ENCODE results near the gene PRDM5. TPM values are rescaled to one million over a fixed set of nuclear protein-coding genes. Genes with fewer than 3 reads are reported as not detected.

The PRDM5 gene
- total RNA-seq, 1 experiment from 2014 or later = 5.1 TPM

DNA sequence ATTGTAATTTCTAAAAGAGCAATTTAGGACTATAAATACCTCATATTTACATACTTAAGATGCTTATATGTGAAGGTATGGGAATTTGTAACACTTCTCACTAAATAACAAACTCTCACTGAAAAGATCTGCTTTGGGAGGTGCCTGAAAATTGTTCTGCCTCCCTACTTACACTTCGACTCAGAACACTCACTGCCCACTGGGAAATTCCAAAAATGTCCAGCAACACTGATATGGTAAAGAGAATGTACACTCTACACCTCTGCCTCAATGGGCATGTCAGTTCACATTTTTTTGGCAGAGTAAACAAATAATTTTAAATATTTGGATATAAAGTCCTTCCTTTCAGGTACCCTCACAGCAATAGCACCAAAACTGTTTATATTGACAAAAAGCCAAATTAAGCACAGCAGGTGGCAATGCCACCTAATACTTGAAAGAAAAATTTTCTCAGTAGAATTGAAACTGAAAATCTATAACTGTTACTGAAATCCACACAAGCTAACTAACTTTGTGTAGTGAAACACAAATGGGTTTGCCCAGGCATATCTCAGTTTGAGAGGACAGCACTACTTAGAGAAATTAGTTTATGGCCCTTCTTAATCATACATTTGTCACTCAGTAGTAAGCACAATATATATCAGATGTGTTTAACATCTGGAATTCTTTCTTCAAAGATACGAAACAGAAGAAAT, 67.1 kb downstream of the PRDM5 start:
- Histone ChIP-seq H3K9me2 (ENCODE audit: insufficient read depth) (no peaks in the 10 kb centered on the region), H3K9me3 (ENCODE audit: control insufficient read depth in 1 of 2, insufficient read depth in 1 of 2, low read depth in 1 of 2, low read length in 2 of 2) (no peaks in the 10 kb centered on the region), H3K4me3 (replicated peaks in 1 of 2; ENCODE audit: low read depth in 1 of 2, low read length in 2 of 2) (no peak overlapping the region), H3K79me2 (ENCODE audit: insufficient read depth, low read length) (no peaks in the 10 kb centered on the region), H3K4me1 (ENCODE audit: control insufficient read depth in 1 of 2, insufficient read depth in 2 of 2, low read length in 2 of 2) (peaks cover 0 to 2% of the 10 kb centered on the region in 2 experiments; a peak in 1 of 4 replicates), H3K36me3 (ENCODE audit: control insufficient read depth in 1 of 2, insufficient read depth in 2 of 2, low read length in 2 of 2) (no peaks in the 10 kb centered on the region), H3K27ac (ENCODE audit: low read depth, low read length) (no peak overlapping the region), H3K4me2 (ENCODE audit: low read length) (no peak overlapping the region), H2AFZ (ENCODE audit: low read depth, low read length, poor library complexity, severe bottlenecking) (no peak overlapping the region), H3K27me3 (ENCODE audit: insufficient read depth, low read length) (no peaks in the 10 kb centered on the region), H3K9ac (ENCODE audit: low read length) (no peak overlapping the region), H4K20me1 (ENCODE audit: insufficient read depth) (no peaks in the 10 kb centered on the region)
- ChIA-PET RAD21 (ENCODE audit: low non-redundant PET in 1 of 2, low total read pairs in 2 of 2, uncharacterized antibody in 2 of 2, unreplicated experiment in 2 of 2) (no interaction called here), POLR2A (no interaction called here), CTCF (no interaction called here)
- no peak for ATAC-seq
- DNase-seq (ENCODE audit: low read depth, low spot score) = no peak
- TF ChIP-seq CEBPB (IDR thresholded peaks at IDR 0.05; ENCODE audit: low read depth) = no peak
- no peak for TF ChIP-seq JUND (IDR thresholded peaks at IDR 0.05)
- TF ChIP-seq CBX3 (IDR thresholded peaks at IDR 0.05; ENCODE audit: low read depth) = no peak
- TF ChIP-seq ELF1 (IDR thresholded peaks at IDR 0.05; ENCODE audit: borderline replicate concordance, low read depth) = no peak
- TF ChIP-seq SRF (IDR thresholded peaks at IDR 0.05; ENCODE audit: low read depth) = no peak
- TF ChIP-seq TCF7L2 (IDR thresholded peaks at IDR 0.05; ENCODE audit: borderline replicate concordance, extremely low read depth, insufficient read depth, insufficient read length) = no peak
- TF ChIP-seq, protein P1, sequence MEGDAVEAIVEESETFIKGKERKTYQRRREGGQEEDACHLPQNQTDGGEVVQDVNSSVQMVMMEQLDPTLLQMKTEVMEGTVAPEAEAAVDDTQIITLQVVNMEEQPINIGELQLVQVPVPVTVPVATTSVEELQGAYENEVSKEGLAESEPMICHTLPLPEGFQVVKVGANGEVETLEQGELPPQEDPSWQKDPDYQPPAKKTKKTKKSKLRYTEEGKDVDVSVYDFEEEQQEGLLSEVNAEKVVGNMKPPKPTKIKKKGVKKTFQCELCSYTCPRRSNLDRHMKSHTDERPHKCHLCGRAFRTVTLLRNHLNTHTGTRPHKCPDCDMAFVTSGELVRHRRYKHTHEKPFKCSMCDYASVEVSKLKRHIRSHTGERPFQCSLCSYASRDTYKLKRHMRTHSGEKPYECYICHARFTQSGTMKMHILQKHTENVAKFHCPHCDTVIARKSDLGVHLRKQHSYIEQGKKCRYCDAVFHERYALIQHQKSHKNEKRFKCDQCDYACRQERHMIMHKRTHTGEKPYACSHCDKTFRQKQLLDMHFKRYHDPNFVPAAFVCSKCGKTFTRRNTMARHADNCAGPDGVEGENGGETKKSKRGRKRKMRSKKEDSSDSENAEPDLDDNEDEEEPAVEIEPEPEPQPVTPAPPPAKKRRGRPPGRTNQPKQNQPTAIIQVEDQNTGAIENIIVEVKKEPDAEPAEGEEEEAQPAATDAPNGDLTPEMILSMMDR (IDR thresholded peaks at IDR 0.05 in 2 of 3, conservative IDR thresholded peaks at IDR 0.05 in 1 of 3; ENCODE audit: borderline replicate concordance in 1 of 3, insufficient read depth in 1 of 3, low read depth in 2 of 3, low read length in 2 of 3) = no peak
- intact Hi-C loops (cut with micrococcal nuclease) = no loop called here
- no TSS peak for BruUV-seq (replicated peaks)
